ENCODE data around the gene EVA1B. TPM values are rescaled to one million over a fixed set of nuclear protein-coding genes. Genes with fewer than 3 reads are reported as not detected.

The EVA1B gene
- total RNA-seq, 1 experiment from 2014 or later = 25.1 TPM

- intact Hi-C loops (cut with micrococcal nuclease) = no loop called here
- H3K4me1 ChIP-seq (ENCODE audit: control insufficient read depth in 1 of 2, insufficient read depth in 2 of 2, low read length in 2 of 2) = peaks cover 4 to 23% of the 10 kb centered on the region in 2 experiments; a peak in 1 of 4 replicates
- H3K79me2 ChIP-seq (ENCODE audit: insufficient read depth, low read length) = peaks cover 16% of the 10 kb centered on the region; the same call in 1 of the 2 replicates
- H3K4me2 ChIP-seq (ENCODE audit: low read length) = peak overlapping the region; percentile 82
- no peaks in the 10 kb centered on the region for H3K9me2 ChIP-seq (ENCODE audit: insufficient read depth)
- ATAC-seq (no peak), DNase-seq (ENCODE audit: low read depth, low spot score) (no peak)
- TF ChIP-seq EGR1 (IDR thresholded peaks at IDR 0.05; ENCODE audit: low read depth) = peak; percentile 55; the same call in 1 of the 2 replicates
- TF ChIP-seq FOSL1 (IDR thresholded peaks at IDR 0.05; ENCODE audit: low read depth) = no peak
- no peaks in the 10 kb centered on the region for H4K20me1 ChIP-seq (ENCODE audit: insufficient read depth)
- H3K9ac ChIP-seq (ENCODE audit: low read length) = peak overlapping the region; percentile 63; the same call in 1 of the 2 replicates
- peak overlapping the region; percentile 44 to 67; a peak in 2 of 4 replicates for H3K4me3 ChIP-seq (replicated peaks in 1 of 2; ENCODE audit: low read depth in 1 of 2, low read length in 2 of 2)
- RAD21 ChIA-PET (ENCODE audit: low non-redundant PET in 1 of 2, low total read pairs in 2 of 2, uncharacterized antibody in 2 of 2, unreplicated experiment in 2 of 2) = interaction anchor here in 1 of 2 experiments (1.5 kb wide), 1 partner anchor 156 kb away, joined by 3 read pairs; no protein-coding TSS in a partner anchor
- peaks cover 33 to 34% of the 10 kb centered on the region in 2 experiments for H3K36me3 ChIP-seq (ENCODE audit: control insufficient read depth in 1 of 2, insufficient read depth in 2 of 2, low read length in 2 of 2)
- no peaks in the 10 kb centered on the region for H3K9me3 ChIP-seq (ENCODE audit: control insufficient read depth in 1 of 2, insufficient read depth in 1 of 2, low read depth in 1 of 2, low read length in 2 of 2)
- BruUV-seq (replicated peaks) = no TSS peak
- POLR2A ChIA-PET = interaction anchor here (0.6 to 2.0 kb wide), 3 partner anchors 20 to 173 kb away, joined by 3 to 12 read pairs (median 3); no protein-coding TSS in a partner anchor
- peak overlapping the region; percentile 81 for H3K27ac ChIP-seq (ENCODE audit: low read depth, low read length)
- CTCF ChIA-PET = no interaction called here
- H2AFZ ChIP-seq (ENCODE audit: low read depth, low read length, poor library complexity, severe bottlenecking) = no peak overlapping the region
- H3K27me3 ChIP-seq (ENCODE audit: insufficient read depth, low read length) = no peaks in the 10 kb centered on the region
These were observed 17.6 kb downstream of the EVA1B start for GRCh38 chr1:36305915-36306209.

GRCh38 chr1:36304970-36305914, 18.2 kb downstream of the EVA1B start:
- Histone ChIP-seq H3K4me1 (ENCODE audit: control insufficient read depth in 1 of 2, insufficient read depth in 2 of 2, low read length in 2 of 2) (peaks cover 8 to 28% of the 10 kb centered on the region in 2 experiments; a peak in 3 of 4 replicates), H3K9ac (ENCODE audit: low read length) (peak overlapping the region; percentile 63; the same call in 1 of the 2 replicates), H3K9me2 (ENCODE audit: insufficient read depth) (no peaks in the 10 kb centered on the region), H3K4me3 (replicated peaks in 1 of 2; ENCODE audit: low read depth in 1 of 2, low read length in 2 of 2) (no peak overlapping the region), H2AFZ (ENCODE audit: low read depth, low read length, poor library complexity, severe bottlenecking) (no peak overlapping the region), H3K27ac (ENCODE audit: low read depth, low read length) (peak overlapping the region; percentile 81), H4K20me1 (ENCODE audit: insufficient read depth) (no peaks in the 10 kb centered on the region), H3K36me3 (ENCODE audit: control insufficient read depth in 1 of 2, insufficient read depth in 2 of 2, low read length in 2 of 2) (peaks cover 39 to 40% of the 10 kb centered on the region in 2 experiments), H3K27me3 (ENCODE audit: insufficient read depth, low read length) (no peaks in the 10 kb centered on the region), H3K79me2 (ENCODE audit: insufficient read depth, low read length) (peaks cover 22% of the 10 kb centered on the region; the same call in 1 of the 2 replicates), H3K9me3 (ENCODE audit: control insufficient read depth in 1 of 2, insufficient read depth in 1 of 2, low read depth in 1 of 2, low read length in 2 of 2) (no peaks in the 10 kb centered on the region), H3K4me2 (ENCODE audit: low read length) (peak overlapping the region; percentile 82)
- no TSS peak for BruUV-seq (replicated peaks)
- CTCF ChIA-PET = no interaction called here
- ATAC-seq (no peak), DNase-seq (ENCODE audit: low read depth, low spot score) (no peak)
- intact Hi-C loops (cut with micrococcal nuclease) = no loop called here
- RAD21 ChIA-PET (ENCODE audit: low non-redundant PET in 1 of 2, low total read pairs in 2 of 2, uncharacterized antibody in 2 of 2, unreplicated experiment in 2 of 2) = no interaction called here
- TF ChIP-seq, protein P1, sequence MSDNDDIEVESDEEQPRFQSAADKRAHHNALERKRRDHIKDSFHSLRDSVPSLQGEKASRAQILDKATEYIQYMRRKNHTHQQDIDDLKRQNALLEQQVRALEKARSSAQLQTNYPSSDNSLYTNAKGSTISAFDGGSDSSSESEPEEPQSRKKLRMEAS (IDR thresholded peaks at IDR 0.05) = no peak
- TF ChIP-seq EGR1 (IDR thresholded peaks at IDR 0.05; ENCODE audit: low read depth) = no peak
- POLR2A ChIA-PET = interaction anchor here (0.6 to 2.0 kb wide), 2 partner anchors 21 to 81 kb away, joined by 3 to 12 read pairs; no protein-coding TSS in a partner anchor
